T-helper 2 cell treated with Interferon-gamma antibody and Interleukin-4, amounts not matched to agents 5 μg/mL and 100 μg/mL, for 36 hours (primary cell): ENCODE data around the gene SERP2.

ENCODE experiments used
- DNase-seq: peaks from one replicate; pipeline ENCODE4 v3.0.0; 2021; ENCODE audit warnings: low spot score
- H3K27ac Mint-ChIP-seq: one replicate; pipeline ENCODE4 v1.8.0; 2021; ENCODE audit warnings: mild to moderate bottlenecking, mixed read lengths
- H3K27me3 Mint-ChIP-seq: one replicate; pipeline ENCODE4 v1.8.0; 2021; ENCODE audit warnings: low read depth, mixed read lengths
- H3K36me3 Mint-ChIP-seq: one replicate; pipeline ENCODE4 v1.8.0; 2021; ENCODE audit warnings: low read depth, mixed read lengths
- H3K4me1 Mint-ChIP-seq: one replicate; pipeline ENCODE4 v1.8.0; 2021; ENCODE audit warnings: low read depth, mixed read lengths
- H3K4me3 Mint-ChIP-seq: one replicate; pipeline ENCODE4 v1.8.0; 2022; ENCODE audit warnings: mild to moderate bottlenecking, moderate library complexity, mixed read lengths
- H3K9me3 Mint-ChIP-seq: one replicate; pipeline ENCODE4 v1.8.0; 2021; ENCODE audit warnings: mixed read lengths

SERP2 gene

GRCh38 chr13:44365899-44366298, 7.7 kb upstream of the SERP2 start:
- Mint-ChIP-seq H3K4me3 (no peak overlapping the region), H3K36me3 (no peaks in the 10 kb centered on the region)

GRCh38 chr13:44368062-44368591, 5.5 kb upstream of the SERP2 start:
- no peak for DNase-seq
- H3K4me3 Mint-ChIP-seq, result no peak overlapping the region
- no peaks in the 10 kb centered on the region for H3K36me3 Mint-ChIP-seq
- peaks cover 29% of the 10 kb centered on the region for H3K27me3 Mint-ChIP-seq
- H3K4me1 Mint-ChIP-seq, result no peaks in the 10 kb centered on the region
- no peaks in the 10 kb centered on the region for H3K9me3 Mint-ChIP-seq
- H3K27ac Mint-ChIP-seq, result no peak overlapping the region

More at GRCh38 chr13:44365899-44366298, 7.7 kb upstream of the SERP2 start:
- Mint-ChIP-seq H3K9me3 (no peaks in the 10 kb centered on the region), H3K4me1 (no peaks in the 10 kb centered on the region), H3K27ac (no peak overlapping the region), H3K27me3 (peaks cover 11% of the 10 kb centered on the region)
- DNase-seq, result no peak

GRCh38 chr13:44368599-44369368, 4.8 kb upstream of the SERP2 start:
- H3K27me3 Mint-ChIP-seq, result peaks cover 29% of the 10 kb centered on the region
- no peak for DNase-seq
- no peaks in the 10 kb centered on the region for H3K36me3 Mint-ChIP-seq
- no peak overlapping the region for H3K4me3 Mint-ChIP-seq
- no peaks in the 10 kb centered on the region for H3K4me1 Mint-ChIP-seq
- H3K9me3 Mint-ChIP-seq, result no peaks in the 10 kb centered on the region
- H3K27ac Mint-ChIP-seq, result no peak overlapping the region

- no peak overlapping the region for H3K4me3 Mint-ChIP-seq
- no peaks in the 10 kb centered on the region for H3K36me3 Mint-ChIP-seq
- peaks cover 43% of the 10 kb centered on the region for H3K27me3 Mint-ChIP-seq
- no peak for DNase-seq
- H3K9me3 Mint-ChIP-seq, result no peaks in the 10 kb centered on the region
- H3K4me1 Mint-ChIP-seq, result peaks cover 3% of the 10 kb centered on the region
- H3K27ac Mint-ChIP-seq, result no peak overlapping the region
Observed at GRCh38 chr13:44371421-44371820, 2.2 kb upstream of the SERP2 start.

GRCh38 chr13:44373247-44373600, 400 bp upstream of the SERP2 start:
- no peak for DNase-seq
- Mint-ChIP-seq H3K4me1 (peaks cover 3% of the 10 kb centered on the region), H3K27ac (no peak overlapping the region), H3K27me3 (peaks cover 49% of the 10 kb centered on the region), H3K9me3 (no peaks in the 10 kb centered on the region), H3K4me3 (no peak overlapping the region), H3K36me3 (no peaks in the 10 kb centered on the region)

GRCh38 chr13:44374348-44374712, 706 bp downstream of the SERP2 start:
- Mint-ChIP-seq H3K27ac (no peak overlapping the region), H3K4me1 (peaks cover 3% of the 10 kb centered on the region), H3K27me3 (peaks cover 48% of the 10 kb centered on the region), H3K4me3 (peak overlapping the region; percentile 45), H3K36me3 (no peaks in the 10 kb centered on the region), H3K9me3 (no peaks in the 10 kb centered on the region)
- DNase-seq, result no peak

GRCh38 chr13:44378277-44378676, 4.7 kb downstream of the SERP2 start:
- DNase-seq, result no peak
- no peaks in the 10 kb centered on the region for H3K9me3 Mint-ChIP-seq
- peaks cover 25% of the 10 kb centered on the region for H3K27me3 Mint-ChIP-seq
- no peaks in the 10 kb centered on the region for H3K36me3 Mint-ChIP-seq
- H3K4me1 Mint-ChIP-seq, result peaks cover 3% of the 10 kb centered on the region
- no peak overlapping the region for H3K27ac Mint-ChIP-seq
- H3K4me3 Mint-ChIP-seq, result no peak overlapping the region

- no peak for DNase-seq
- no peak overlapping the region for H3K4me3 Mint-ChIP-seq
- peaks cover 21% of the 10 kb centered on the region for H3K27me3 Mint-ChIP-seq
- H3K4me1 Mint-ChIP-seq, result no peaks in the 10 kb centered on the region
- no peaks in the 10 kb centered on the region for H3K9me3 Mint-ChIP-seq
- no peak overlapping the region for H3K27ac Mint-ChIP-seq
- H3K36me3 Mint-ChIP-seq, result no peaks in the 10 kb centered on the region
Observed at GRCh38 chr13:44379885-44380284, 6.3 kb downstream of the SERP2 start.

GRCh38 chr13:44380404-44381165, 7.0 kb downstream of the SERP2 start:
- no peak for DNase-seq
- peaks cover 14% of the 10 kb centered on the region for H3K27me3 Mint-ChIP-seq
- H3K36me3 Mint-ChIP-seq, result no peaks in the 10 kb centered on the region
- H3K27ac Mint-ChIP-seq, result no peak overlapping the region
- H3K4me3 Mint-ChIP-seq, result no peak overlapping the region
- no peaks in the 10 kb centered on the region for H3K9me3 Mint-ChIP-seq
- no peaks in the 10 kb centered on the region for H3K4me1 Mint-ChIP-seq

- no peaks in the 10 kb centered on the region for H3K9me3 Mint-ChIP-seq
- H3K4me1 Mint-ChIP-seq, result no peaks in the 10 kb centered on the region
- no peak for DNase-seq
- H3K36me3 Mint-ChIP-seq, result no peaks in the 10 kb centered on the region
- no peak overlapping the region for H3K4me3 Mint-ChIP-seq
- no peak overlapping the region for H3K27ac Mint-ChIP-seq
- peaks cover 9% of the 10 kb centered on the region for H3K27me3 Mint-ChIP-seq
Observed at GRCh38 chr13:44382635-44383145, 9.1 kb downstream of the SERP2 start.

- H3K9me3 Mint-ChIP-seq, result no peaks in the 10 kb centered on the region
- DNase-seq, result no peak
- no peaks in the 10 kb centered on the region for H3K36me3 Mint-ChIP-seq
- no peak overlapping the region for H3K27ac Mint-ChIP-seq
- no peaks in the 10 kb centered on the region for H3K4me1 Mint-ChIP-seq
- H3K27me3 Mint-ChIP-seq, result peaks cover 3% of the 10 kb centered on the region
- no peak overlapping the region for H3K4me3 Mint-ChIP-seq
Observed at GRCh38 chr13:44383945-44384344, 10.3 kb downstream of the SERP2 start.

- H3K27me3 Mint-ChIP-seq, result peaks cover 3% of the 10 kb centered on the region
- H3K4me3 Mint-ChIP-seq, result no peak overlapping the region
- H3K4me1 Mint-ChIP-seq, result no peaks in the 10 kb centered on the region
- H3K9me3 Mint-ChIP-seq, result no peaks in the 10 kb centered on the region
- H3K36me3 Mint-ChIP-seq, result no peaks in the 10 kb centered on the region
- no peak overlapping the region for H3K27ac Mint-ChIP-seq
- DNase-seq, result no peak
Observed at GRCh38 chr13:44384778-44385177, 11.2 kb downstream of the SERP2 start.

GRCh38 chr13:44385401-44385800, 11.8 kb downstream of the SERP2 start:
- Mint-ChIP-seq H3K27ac (no peak overlapping the region), H3K4me1 (no peaks in the 10 kb centered on the region), H3K36me3 (no peaks in the 10 kb centered on the region), H3K27me3 (peaks cover 3% of the 10 kb centered on the region), H3K9me3 (no peaks in the 10 kb centered on the region), H3K4me3 (no peak overlapping the region)
- no peak for DNase-seq

- no peak for DNase-seq
- Mint-ChIP-seq H3K4me1 (no peaks in the 10 kb centered on the region), H3K27me3 (peaks cover 3% of the 10 kb centered on the region), H3K27ac (no peak overlapping the region), H3K36me3 (no peaks in the 10 kb centered on the region), H3K4me3 (no peak overlapping the region), H3K9me3 (no peaks in the 10 kb centered on the region)
Observed at GRCh38 chr13:44385847-44386246, 12.2 kb downstream of the SERP2 start.
